Activated CD8-positive, alpha-beta T cell treated with anti-CD3 and anti-CD28 coated beads for 36 hours (primary cell): Measurements from ENCODE around the gene GTF3C1. TPM values are rescaled to one million over a fixed set of nuclear protein-coding genes. Genes with fewer than 3 reads are reported as not detected.
A peak's percentile ranks its signal among the peaks of the same experiment; 100 is the strongest.

ENCODE experiments used
- ATAC-seq: fragments of 200-7000 bp; cut with Tn5 transposase; one replicate; pipeline ENCODE4 v1.10.0; 2021; ENCODE audit warnings: mild to moderate bottlenecking, moderate library complexity
- CTCF ChIA-PET: fragments of 350-600 bp; sonication (Branson Sonifier 250); formaldehyde crosslinking; loops from one replicate; lab custom pipeline; 2021; ENCODE audit warnings: antibody characterized with exemption; lab: Charles Lee
- POLR2A ChIA-PET: fragments of 350-600 bp; sonication (Branson Sonifier 250); formaldehyde crosslinking; loops from one replicate; lab custom pipeline; 2021; ENCODE audit warnings: antibody characterized with exemption; lab: Charles Lee
- DNase-seq: peaks from one replicate; pipeline ENCODE4 v3.0.0-alpha.2; 2020
- H3K27ac Mint-ChIP-seq: one replicate; pipeline ENCODE4 v1.8.0; 2021; ENCODE audit warnings: mild to moderate bottlenecking, mixed read lengths
- H3K27me3 Mint-ChIP-seq: one replicate; pipeline ENCODE4 v1.8.0; 2021; ENCODE audit warnings: mixed read lengths
- H3K36me3 Mint-ChIP-seq: one replicate; pipeline ENCODE4 v1.8.0; 2021; ENCODE audit warnings: low read depth, mixed read lengths
- H3K4me1 Mint-ChIP-seq: one replicate; pipeline ENCODE4 v1.8.0; 2021; ENCODE audit warnings: low read depth, mixed read lengths
- H3K4me3 Mint-ChIP-seq: one replicate; pipeline ENCODE4 v1.8.0; 2021; ENCODE audit warnings: mild to moderate bottlenecking, moderate library complexity, mixed read lengths
- H3K9me3 Mint-ChIP-seq: one replicate; pipeline ENCODE4 v1.8.0; 2021; ENCODE audit warnings: mixed read lengths
- intact Hi-C: fragments of 100-400 bp; cut with micrococcal nuclease; formaldehyde crosslinking; loops from one replicate; pipeline ENCODE4 v1.10.0; 2022
- total RNA-seq, 2 experiments: library from RNA; stranded (reverse); gene quantifications; one replicate each; pipeline ENCODE4 v1.2.3, GENCODE V29; 2021
- TF ChIP-seq, protein P1 (sequence below): fragments of 200-600 bp; IDR thresholded peaks from one replicate; pipeline ENCODE4 v1.8.0; 2022; ENCODE audit warnings: antibody characterized with exemption, mild to moderate bottlenecking

The GTF3C1 gene
- total RNA-seq, 2 experiments from 2014 or later: 55.9 to 58.6 TPM

DNA sequence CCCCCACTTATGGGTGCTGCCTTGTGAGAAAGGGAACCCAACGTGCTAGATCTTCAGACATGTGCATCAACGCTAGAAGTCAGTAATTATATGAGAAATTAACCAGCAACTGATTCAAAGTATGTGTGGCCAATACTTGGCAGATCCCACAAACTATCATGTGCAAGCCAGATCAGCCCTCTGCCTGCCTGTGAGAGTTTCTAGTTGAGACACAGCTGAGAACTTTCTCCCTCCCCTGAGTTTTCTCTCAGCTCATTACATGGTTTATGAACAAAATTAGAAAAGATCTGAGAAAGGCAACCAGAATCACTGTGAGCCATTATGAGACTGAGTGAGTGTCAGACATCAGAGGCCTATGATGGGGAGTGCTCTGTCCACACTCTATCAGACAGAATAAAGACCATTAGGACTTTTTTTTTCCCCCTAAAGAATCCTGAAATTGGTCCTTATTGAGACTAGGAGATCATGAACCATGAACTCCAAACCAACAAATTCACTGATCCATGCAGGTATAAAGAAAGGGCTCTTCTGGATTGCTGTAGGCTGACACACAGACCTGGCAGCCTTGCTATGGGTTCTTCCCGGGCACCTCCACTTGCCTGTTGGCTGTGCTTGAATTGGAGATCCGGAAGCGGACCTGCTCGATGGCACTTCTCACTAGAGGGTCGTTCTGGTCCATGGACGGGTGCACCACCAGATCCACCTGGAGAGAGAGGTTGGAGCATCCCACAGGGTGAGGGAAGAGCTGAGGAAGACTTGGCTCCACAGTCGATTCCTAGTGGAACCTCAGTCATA is 51.5 kb downstream of the GTF3C1 start:
- no peak overlapping the region for H3K27ac Mint-ChIP-seq
- TF ChIP-seq, protein P1, sequence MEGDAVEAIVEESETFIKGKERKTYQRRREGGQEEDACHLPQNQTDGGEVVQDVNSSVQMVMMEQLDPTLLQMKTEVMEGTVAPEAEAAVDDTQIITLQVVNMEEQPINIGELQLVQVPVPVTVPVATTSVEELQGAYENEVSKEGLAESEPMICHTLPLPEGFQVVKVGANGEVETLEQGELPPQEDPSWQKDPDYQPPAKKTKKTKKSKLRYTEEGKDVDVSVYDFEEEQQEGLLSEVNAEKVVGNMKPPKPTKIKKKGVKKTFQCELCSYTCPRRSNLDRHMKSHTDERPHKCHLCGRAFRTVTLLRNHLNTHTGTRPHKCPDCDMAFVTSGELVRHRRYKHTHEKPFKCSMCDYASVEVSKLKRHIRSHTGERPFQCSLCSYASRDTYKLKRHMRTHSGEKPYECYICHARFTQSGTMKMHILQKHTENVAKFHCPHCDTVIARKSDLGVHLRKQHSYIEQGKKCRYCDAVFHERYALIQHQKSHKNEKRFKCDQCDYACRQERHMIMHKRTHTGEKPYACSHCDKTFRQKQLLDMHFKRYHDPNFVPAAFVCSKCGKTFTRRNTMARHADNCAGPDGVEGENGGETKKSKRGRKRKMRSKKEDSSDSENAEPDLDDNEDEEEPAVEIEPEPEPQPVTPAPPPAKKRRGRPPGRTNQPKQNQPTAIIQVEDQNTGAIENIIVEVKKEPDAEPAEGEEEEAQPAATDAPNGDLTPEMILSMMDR: no peak
- peaks cover 26% of the 10 kb centered on the region for H3K36me3 Mint-ChIP-seq
- intact Hi-C loops: no loop called here
- POLR2A ChIA-PET: no interaction called here
- no peak overlapping the region for H3K4me3 Mint-ChIP-seq
- no peaks in the 10 kb centered on the region for H3K9me3 Mint-ChIP-seq
- DNase-seq: no peak
- H3K4me1 Mint-ChIP-seq: no peaks in the 10 kb centered on the region
- CTCF ChIA-PET: interaction anchor here (1.1 kb wide), 1 partner anchor 13 kb away, joined by 4 read pairs; no protein-coding TSS in a partner anchor
- H3K27me3 Mint-ChIP-seq: no peaks in the 10 kb centered on the region
- no peak for ATAC-seq

GRCh38 chr16:27495191-27495590 is 54.5 kb downstream of the GTF3C1 start:
- peaks cover 22% of the 10 kb centered on the region for H3K36me3 Mint-ChIP-seq
- H3K4me1 Mint-ChIP-seq: no peaks in the 10 kb centered on the region
- ChIA-PET CTCF (no interaction called here), POLR2A (interaction anchor here (0.6 kb wide), 1 partner anchor 40 kb away, joined by 3 read pairs; no protein-coding TSS in a partner anchor)
- no peak overlapping the region for H3K27ac Mint-ChIP-seq
- no peak overlapping the region for H3K4me3 Mint-ChIP-seq
- no peak for ATAC-seq
- H3K9me3 Mint-ChIP-seq: no peaks in the 10 kb centered on the region
- DNase-seq: no peak
- intact Hi-C loops: no loop called here
- H3K27me3 Mint-ChIP-seq: no peaks in the 10 kb centered on the region
- TF ChIP-seq, protein P1: no peak

DNA sequence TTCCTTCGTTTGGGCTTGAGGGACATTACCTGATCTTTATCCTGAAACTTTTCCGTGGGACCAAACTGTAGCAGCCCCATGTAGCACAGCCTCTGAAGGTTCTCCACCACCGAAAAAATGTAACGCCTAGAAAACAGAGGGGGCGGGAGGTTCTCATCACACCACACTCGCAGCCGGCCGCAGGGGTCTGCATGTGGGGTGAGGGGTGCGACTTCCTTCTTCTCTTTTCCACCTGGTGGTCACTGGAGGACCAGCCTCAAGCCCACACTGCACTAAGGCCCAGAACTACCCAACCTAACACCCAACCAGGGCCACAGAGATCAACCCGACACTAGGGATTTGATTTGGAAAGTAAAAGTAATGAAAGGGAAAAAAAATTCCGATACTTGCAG is 57.1 kb downstream of the GTF3C1 start:
- TF ChIP-seq, protein P1: no peak

DNA sequence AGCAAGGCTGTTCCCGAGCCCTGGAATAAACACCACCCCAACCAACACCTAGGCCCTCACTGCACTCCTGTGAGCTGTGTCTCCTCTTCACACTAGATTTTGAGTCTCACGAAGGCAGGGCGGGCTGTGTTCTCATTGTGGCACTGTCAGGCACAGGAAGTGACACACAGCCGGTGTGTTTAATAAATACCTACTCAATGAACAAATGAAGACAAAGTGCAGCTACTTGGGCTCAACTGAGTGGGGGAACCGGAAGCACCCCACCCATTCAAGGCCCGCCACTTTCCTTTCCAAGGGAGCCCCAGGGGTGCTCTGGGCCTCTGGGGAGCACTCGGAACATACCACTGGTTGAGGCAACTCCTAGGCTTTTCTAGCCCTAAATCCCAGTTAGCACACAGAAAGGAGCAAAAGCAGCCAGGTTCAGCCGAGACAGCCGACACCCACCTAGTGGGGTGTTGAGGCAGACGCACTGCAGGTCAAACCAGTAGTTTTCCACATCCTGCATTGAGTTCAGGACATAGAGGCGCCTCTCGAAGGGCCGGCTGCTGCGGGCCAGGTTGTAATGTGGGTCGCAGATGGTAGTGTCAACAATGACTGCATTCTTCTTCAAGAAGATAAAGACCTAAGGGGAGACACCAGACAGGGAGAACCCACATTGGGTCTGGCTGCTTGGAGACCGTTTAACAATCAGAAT is 57.7 kb downstream of the GTF3C1 start:
- intact Hi-C loops: no loop called here
- H3K4me1 Mint-ChIP-seq: no peaks in the 10 kb centered on the region
- no peak overlapping the region for H3K4me3 Mint-ChIP-seq
- peak overlapping the region; percentile 71 for H3K27ac Mint-ChIP-seq
- no peaks in the 10 kb centered on the region for H3K9me3 Mint-ChIP-seq
- TF ChIP-seq, protein P1: no peak
- peaks cover 27% of the 10 kb centered on the region for H3K36me3 Mint-ChIP-seq
- DNase-seq (no peak), ATAC-seq (no peak)
- ChIA-PET POLR2A (no interaction called here), CTCF (no interaction called here)
- no peaks in the 10 kb centered on the region for H3K27me3 Mint-ChIP-seq

More for the DNA sequence above, 57.1 kb downstream of the GTF3C1 start:
- Mint-ChIP-seq H3K27me3 (no peaks in the 10 kb centered on the region), H3K36me3 (peaks cover 26% of the 10 kb centered on the region), H3K4me3 (no peak overlapping the region), H3K4me1 (no peaks in the 10 kb centered on the region), H3K9me3 (no peaks in the 10 kb centered on the region), H3K27ac (no peak overlapping the region)
- ChIA-PET CTCF (no interaction called here), POLR2A (no interaction called here)
- intact Hi-C loops: no loop called here
- ATAC-seq: no peak
- DNase-seq: no peak

DNA sequence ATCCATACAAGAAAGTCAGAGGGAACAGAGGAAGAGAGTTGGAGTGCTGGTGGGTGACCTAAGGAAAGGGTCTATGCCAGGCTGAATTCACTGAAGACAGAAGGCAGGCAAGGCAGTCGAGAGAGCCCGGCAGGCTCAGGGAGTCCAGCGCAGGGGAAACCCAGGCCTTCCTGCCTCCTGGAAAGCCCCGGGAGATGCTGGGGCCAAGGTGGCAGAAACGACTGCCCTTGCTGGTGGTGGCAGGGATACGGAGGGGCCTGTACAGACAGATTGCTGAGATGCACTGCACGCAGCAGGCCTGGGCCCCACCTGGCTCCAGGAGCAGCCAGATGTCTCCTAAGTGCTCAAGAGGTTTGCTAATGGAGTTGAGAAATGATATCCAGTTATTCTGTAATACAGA is 59.8 kb downstream of the GTF3C1 start:
- no peak overlapping the region for H3K27ac Mint-ChIP-seq
- ChIA-PET CTCF (no interaction called here), POLR2A (no interaction called here)
- intact Hi-C loops: no loop called here
- peaks cover 34% of the 10 kb centered on the region for H3K36me3 Mint-ChIP-seq
- ATAC-seq (no peak), DNase-seq (no peak)
- TF ChIP-seq, protein P1: no peak
- no peaks in the 10 kb centered on the region for H3K4me1 Mint-ChIP-seq
- no peaks in the 10 kb centered on the region for H3K27me3 Mint-ChIP-seq
- no peak overlapping the region for H3K4me3 Mint-ChIP-seq
- no peaks in the 10 kb centered on the region for H3K9me3 Mint-ChIP-seq
